Neural progenitor cell (in vitro differentiated cells): ENCODE results near the gene NUBPL.

Experiments used
- CTCF ChIP-seq: fragments of 200-600 bp; sonication (generic); IDR thresholded peaks from 2 replicates; pipeline ENCODE4 v1.5.1; 2017; ENCODE audit warnings: antibody characterized with exemption, mild to moderate bottlenecking
- EZH2 ChIP-seq: fragments of 200-600 bp; sonication (generic); IDR thresholded peaks from 2 replicates; pipeline ENCODE4 v1.6.1; 2017; ENCODE audit warnings: antibody characterized with exemption, mild to moderate bottlenecking, moderate library complexity

GRCh38 chr14:31672709-31673108 is 111.5 kb downstream of the NUBPL start:
- TF ChIP-seq EZH2 (no peak), CTCF (no peak)
